HG02642 (cell line): ENCODE results near the gene UCHL5.

ENCODE experiments used
- ATAC-seq: cut with Tn5 transposase; IDR thresholded peaks from one replicate; pipeline ENCODE4 v1.9.1; 2021; ENCODE audit warnings: mild to moderate bottlenecking; ENCODE audit not compliant: unreplicated experiment, poor library complexity

UCHL5 gene

GRCh38 chr1:193059282-193060114, at the start of gene UCHL5, which contains the start of gene RO60:
TSS of gene UCHL5 (minus strand) at chr1:193059360. CDS start at chr1:193059260, 100 bp downstream.
TSS of gene RO60 (plus strand) at chr1:193059612. CDS start at chr1:193069055, 9,443 bp downstream.
- ATAC-seq: peak; percentile 96

GRCh38 chr1:193108471-193108870, 49.3 kb upstream of the UCHL5 start:
- no peak for ATAC-seq

GRCh38 chr1:193105821-193106177, 46.6 kb upstream of the UCHL5 start:
- no peak for ATAC-seq

GRCh38 chr1:193104907-193105820, 46.0 kb upstream of the UCHL5 start, which contains the start of gene GLRX2:
TSS of gene GLRX2 (minus strand) at chr1:193105414. CDS start at chr1:193105382, 32 bp downstream.
- peak; percentile 94 for ATAC-seq

- ATAC-seq: peak; percentile 38
Observed at GRCh38 chr1:193104502-193104906, 45.3 kb upstream of the UCHL5 start.

GRCh38 chr1:193103759-193104501, 44.8 kb upstream of the UCHL5 start:
- ATAC-seq: no peak

GRCh38 chr1:193102662-193103061, 43.5 kb upstream of the UCHL5 start:
- no peak for ATAC-seq

GRCh38 chr1:193094112-193094511, 35.0 kb upstream of the UCHL5 start:
- ATAC-seq: no peak

GRCh38 chr1:193090865-193091264, 31.7 kb upstream of the UCHL5 start:
- no peak for ATAC-seq

GRCh38 chr1:193087893-193088292, 28.7 kb upstream of the UCHL5 start:
- ATAC-seq: no peak

GRCh38 chr1:193086342-193086741, 27.2 kb upstream of the UCHL5 start:
- ATAC-seq: no peak

- no peak for ATAC-seq
Observed at GRCh38 chr1:193085263-193085662, 26.1 kb upstream of the UCHL5 start.

- ATAC-seq: peak; percentile 97
Observed at GRCh38 chr1:193083365-193084088, 24.4 kb upstream of the UCHL5 start.

- no peak for ATAC-seq
Observed at GRCh38 chr1:193079187-193079586, 20.0 kb upstream of the UCHL5 start.

- ATAC-seq: no peak
Observed at GRCh38 chr1:193077991-193078390, 18.8 kb upstream of the UCHL5 start.

GRCh38 chr1:193070942-193071341, 11.8 kb upstream of the UCHL5 start:
- peak; percentile 55 for ATAC-seq

GRCh38 chr1:193070386-193070753, 11.2 kb upstream of the UCHL5 start:
- peak; percentile 37 for ATAC-seq

GRCh38 chr1:193069748-193070385, 10.7 kb upstream of the UCHL5 start:
- peak; percentile 33 for ATAC-seq

- ATAC-seq: no peak
Observed at GRCh38 chr1:193068013-193068412, 8.9 kb upstream of the UCHL5 start.
